Activated CD4-positive, alpha-beta memory T cell treated with anti-CD3 and anti-CD28 coated beads for 36 hours (primary cell): ENCODE results near the gene TTC8. TPM values are rescaled to one million over a fixed set of nuclear protein-coding genes. Genes with fewer than 3 reads are reported as not detected.
"Not testable (repeated sequence)": the region's sequence is repeated elsewhere in the genome, so short reads cannot be mapped to it uniquely, and the experiment has no call there.

Source experiments
- CTCF ChIA-PET: fragments of 350-600 bp; sonication (Branson Sonifier 250); formaldehyde crosslinking; loops from one replicate; lab custom pipeline; 2021; ENCODE audit warnings: antibody characterized with exemption, inconsistent platforms; lab: Charles Lee
- POLR2A ChIA-PET: fragments of 350-600 bp; sonication (Branson Sonifier 250); formaldehyde crosslinking; loops from one replicate; lab custom pipeline; 2021; ENCODE audit warnings: antibody characterized with exemption; lab: Charles Lee
- DNase-seq: peaks from one replicate; pipeline ENCODE4 v3.0.0-alpha.2; 2020
- H3K27ac Mint-ChIP-seq: one replicate; pipeline ENCODE4 v1.8.0; 2021; ENCODE audit warnings: mixed read lengths
- H3K27me3 Mint-ChIP-seq: one replicate; pipeline ENCODE4 v1.8.0; 2021; ENCODE audit warnings: mixed read lengths
- H3K36me3 Mint-ChIP-seq: one replicate; pipeline ENCODE4 v1.8.0; 2021; ENCODE audit warnings: mixed read lengths
- H3K4me1 Mint-ChIP-seq: one replicate; pipeline ENCODE4 v1.8.0; 2021; ENCODE audit warnings: low read depth, mixed read lengths
- H3K4me3 Mint-ChIP-seq: one replicate; pipeline ENCODE4 v1.8.0; 2021; ENCODE audit warnings: mild to moderate bottlenecking, mixed read lengths
- H3K9me3 Mint-ChIP-seq: one replicate; pipeline ENCODE4 v1.8.0; 2021; ENCODE audit warnings: mixed read lengths
- intact Hi-C: fragments of 100-400 bp; cut with micrococcal nuclease; formaldehyde crosslinking; loops from one replicate; pipeline ENCODE4 v1.15.1; 2023
- total RNA-seq, 2 experiments: library from RNA; stranded (reverse); gene quantifications; one replicate each; pipeline ENCODE4 v1.2.3, GENCODE V29; 2021

Gene TTC8
- total RNA-seq, 2 experiments from 2014 or later: 3.3 to 4.9 TPM

DNA sequence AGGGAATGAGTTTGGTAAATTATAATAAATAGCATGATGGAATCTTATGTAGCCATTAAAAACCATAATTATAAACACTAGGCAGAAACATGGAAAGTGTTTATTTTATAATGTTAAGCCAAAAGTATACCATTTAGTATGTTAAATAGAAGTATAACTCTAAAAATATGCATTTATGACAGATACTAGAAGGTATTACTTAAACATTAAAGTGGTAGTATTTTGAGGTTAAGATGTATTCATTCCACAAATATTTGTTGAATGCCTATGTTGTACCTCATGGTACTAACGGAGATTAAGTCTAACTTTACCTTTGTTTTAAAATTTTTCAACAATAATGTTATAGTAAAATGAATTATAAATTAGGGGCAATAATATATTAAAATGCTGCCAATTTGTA, 24.1 kb downstream of the TTC8 start:
- intact Hi-C loops: no loop called here
- DNase-seq: no peak
- ChIA-PET POLR2A (no interaction called here), CTCF (no interaction called here)
- Mint-ChIP-seq H3K36me3 (no peaks in the 10 kb centered on the region), H3K4me3 (no peak overlapping the region), H3K9me3 (no peaks in the 10 kb centered on the region), H3K27ac (no peak overlapping the region), H3K27me3 (no peaks in the 10 kb centered on the region), H3K4me1 (no peaks in the 10 kb centered on the region)

DNA sequence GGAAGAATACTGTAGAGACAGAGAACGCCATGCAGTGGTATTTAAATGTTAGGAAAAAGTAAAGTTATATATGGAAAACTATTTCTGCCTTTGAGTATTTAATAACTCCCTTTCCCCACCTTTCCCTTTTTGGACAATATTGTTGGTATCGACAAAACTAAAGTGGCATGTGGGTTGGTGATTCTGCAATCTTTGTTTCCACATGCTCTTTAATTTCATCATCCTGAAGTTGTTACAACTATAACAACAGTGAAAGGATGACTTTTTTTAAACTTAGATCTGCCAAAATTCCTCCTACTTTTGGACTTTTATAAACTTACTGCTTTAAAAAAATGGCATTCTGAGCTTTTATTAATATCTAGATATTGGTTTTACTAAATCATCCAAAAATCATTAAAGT, 25.3 kb downstream of the TTC8 start:
- Mint-ChIP-seq H3K27ac (no peak overlapping the region), H3K4me1 (no peaks in the 10 kb centered on the region), H3K9me3 (no peaks in the 10 kb centered on the region), H3K36me3 (no peaks in the 10 kb centered on the region), H3K4me3 (no peak overlapping the region), H3K27me3 (no peaks in the 10 kb centered on the region)
- POLR2A ChIA-PET: no interaction called here
- intact Hi-C loops: no loop called here
- no peak for DNase-seq
- CTCF ChIA-PET: no interaction called here

DNA sequence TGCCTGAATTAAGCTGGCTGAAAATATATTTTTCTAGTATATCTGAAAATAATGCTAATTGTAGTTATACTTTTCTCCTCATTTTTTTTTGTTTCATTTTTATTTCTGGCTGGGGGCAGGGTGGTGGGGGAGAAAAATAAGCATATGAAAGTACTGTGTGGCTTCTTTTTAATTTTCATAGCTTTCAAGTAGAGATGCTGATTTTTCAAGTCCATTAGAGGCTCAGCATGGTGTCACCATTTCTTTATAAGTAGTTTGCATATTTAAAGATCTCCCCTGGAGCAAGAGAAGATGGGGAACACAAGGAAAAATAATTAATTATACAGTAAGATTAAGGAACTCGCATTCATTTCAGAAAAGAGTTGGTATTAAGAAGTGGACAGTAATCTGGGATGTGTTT, 27.1 kb downstream of the TTC8 start:
- no peaks in the 10 kb centered on the region for H3K9me3 Mint-ChIP-seq
- H3K4me3 Mint-ChIP-seq: no peak overlapping the region
- no peak overlapping the region for H3K27ac Mint-ChIP-seq
- ChIA-PET CTCF (no interaction called here), POLR2A (no interaction called here)
- intact Hi-C loops: no loop called here
- no peaks in the 10 kb centered on the region for H3K4me1 Mint-ChIP-seq
- no peaks in the 10 kb centered on the region for H3K27me3 Mint-ChIP-seq
- H3K36me3 Mint-ChIP-seq: no peaks in the 10 kb centered on the region
- no peak for DNase-seq

DNA sequence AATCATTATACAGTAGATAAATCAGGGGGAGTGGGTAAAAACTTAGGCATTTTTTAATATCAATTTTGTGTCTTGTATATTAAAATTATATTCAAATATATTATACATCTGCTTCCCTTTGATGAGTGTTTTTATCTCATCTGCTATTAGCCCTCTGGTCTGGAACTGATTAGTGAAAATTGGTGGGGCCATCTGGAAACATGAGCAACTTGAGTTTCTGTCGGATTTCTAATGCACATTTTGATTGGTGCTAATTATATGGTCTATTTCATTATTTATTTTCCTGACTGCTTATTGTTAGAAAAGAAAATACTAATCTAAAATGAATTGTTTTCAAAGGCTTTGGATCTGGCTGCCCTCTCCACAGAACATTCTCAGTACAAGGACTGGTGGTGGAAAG, 28.2 kb downstream of the TTC8 start:
- intact Hi-C loops: no loop called here
- no peaks in the 10 kb centered on the region for H3K4me1 Mint-ChIP-seq
- H3K4me3 Mint-ChIP-seq: no peak overlapping the region
- H3K36me3 Mint-ChIP-seq: no peaks in the 10 kb centered on the region
- no peaks in the 10 kb centered on the region for H3K9me3 Mint-ChIP-seq
- no peak overlapping the region for H3K27ac Mint-ChIP-seq
- CTCF ChIA-PET: no interaction called here
- H3K27me3 Mint-ChIP-seq: no peaks in the 10 kb centered on the region
- POLR2A ChIA-PET: no interaction called here
- no peak for DNase-seq

DNA sequence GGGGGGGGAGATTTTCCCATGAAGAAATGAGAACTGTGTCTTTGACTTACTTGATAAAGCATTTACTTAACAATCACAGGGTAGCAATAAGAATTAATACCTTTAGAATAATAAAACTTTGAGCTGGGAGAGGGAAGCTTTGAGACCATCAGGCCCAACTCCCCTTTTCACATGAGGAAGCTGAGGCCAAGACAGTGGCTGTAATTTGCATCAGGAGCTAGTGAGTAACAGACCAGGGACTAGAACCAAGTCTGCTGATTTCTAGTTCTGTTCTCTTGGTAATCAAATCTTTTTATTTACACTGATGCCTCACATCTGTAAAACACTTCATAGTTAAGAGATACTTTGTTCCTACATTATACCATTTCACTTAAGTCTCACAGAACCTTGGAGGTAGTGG, 28.7 kb downstream of the TTC8 start:
- no peaks in the 10 kb centered on the region for H3K27me3 Mint-ChIP-seq

DNA sequence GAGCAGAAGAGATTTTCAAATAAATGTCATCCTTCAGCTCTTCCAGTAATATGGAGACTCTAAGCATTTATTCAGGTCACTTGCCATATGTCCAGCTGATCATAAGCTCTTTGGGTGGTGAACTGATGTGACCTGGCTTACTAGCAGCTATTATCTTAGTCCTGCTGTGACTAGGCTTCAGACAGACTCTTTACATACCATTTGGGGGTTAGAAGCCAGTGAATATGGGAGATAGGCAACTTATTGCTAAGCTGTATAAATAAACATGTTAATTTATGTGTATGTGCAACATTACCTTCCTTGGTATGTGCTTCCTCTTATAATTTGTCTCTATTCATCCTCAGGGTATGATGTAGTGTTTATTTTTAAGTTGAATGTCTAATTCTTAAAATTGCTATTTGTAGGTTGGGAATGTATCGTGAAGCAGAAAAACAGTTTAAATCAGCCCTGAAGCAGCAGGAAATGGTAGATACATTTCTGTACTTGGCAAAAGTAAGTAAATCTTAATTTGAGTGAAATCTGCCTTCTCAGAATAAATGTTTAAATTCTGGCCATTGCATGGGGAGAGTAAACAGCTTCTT, 32.4 kb downstream of the TTC8 start:
- DNase-seq: no peak
- ChIA-PET POLR2A (no interaction called here), CTCF (interaction anchor here (1.6 kb wide), 1 partner anchor 189 kb away, joined by 5 read pairs; no protein-coding TSS in a partner anchor)
- Mint-ChIP-seq H3K36me3 (no peaks in the 10 kb centered on the region), H3K27ac (no peak overlapping the region), H3K9me3 (no peaks in the 10 kb centered on the region), H3K4me3 (no peak overlapping the region), H3K27me3 (no peaks in the 10 kb centered on the region), H3K4me1 (no peaks in the 10 kb centered on the region)
- intact Hi-C loops: no loop called here

More for the DNA sequence above, 28.7 kb downstream of the TTC8 start:
- POLR2A ChIA-PET: no interaction called here
- no peak for DNase-seq
- intact Hi-C loops: no loop called here
- Mint-ChIP-seq H3K4me3 (no peak overlapping the region), H3K9me3 (no peaks in the 10 kb centered on the region), H3K27ac (no peak overlapping the region), H3K4me1 (no peaks in the 10 kb centered on the region), H3K36me3 (no peaks in the 10 kb centered on the region)
- CTCF ChIA-PET: no interaction called here

DNA sequence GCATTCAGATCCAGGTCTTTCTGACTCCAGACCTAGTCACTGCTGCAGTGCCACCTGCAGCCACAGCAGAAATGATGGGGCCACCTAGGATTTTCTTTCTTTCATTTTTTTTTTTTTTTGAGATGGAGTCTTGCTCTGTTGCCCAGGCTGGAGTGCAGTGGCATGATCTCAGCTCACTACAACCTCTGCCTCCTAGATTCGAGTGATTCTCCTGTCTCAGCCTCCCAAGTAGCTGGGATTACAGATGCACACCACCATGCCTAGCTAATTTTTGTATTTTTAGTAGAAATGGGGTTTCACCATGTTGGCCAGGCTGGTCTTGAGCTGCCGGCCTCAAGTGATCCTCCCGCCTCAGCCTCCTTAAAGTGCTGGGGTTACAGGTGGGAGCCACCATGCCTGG, 33.4 kb downstream of the TTC8 start:
- H3K36me3 Mint-ChIP-seq, DNase-seq, H3K27ac Mint-ChIP-seq, POLR2A ChIA-PET, H3K4me1 Mint-ChIP-seq, H3K4me3 Mint-ChIP-seq, intact Hi-C loops, H3K27me3 Mint-ChIP-seq, H3K9me3 Mint-ChIP-seq: not testable (repeated sequence)
- CTCF ChIA-PET: interaction anchor here (0.6 kb wide), 1 partner anchor 1078 kb away, joined by 4 read pairs; no protein-coding TSS in a partner anchor

DNA sequence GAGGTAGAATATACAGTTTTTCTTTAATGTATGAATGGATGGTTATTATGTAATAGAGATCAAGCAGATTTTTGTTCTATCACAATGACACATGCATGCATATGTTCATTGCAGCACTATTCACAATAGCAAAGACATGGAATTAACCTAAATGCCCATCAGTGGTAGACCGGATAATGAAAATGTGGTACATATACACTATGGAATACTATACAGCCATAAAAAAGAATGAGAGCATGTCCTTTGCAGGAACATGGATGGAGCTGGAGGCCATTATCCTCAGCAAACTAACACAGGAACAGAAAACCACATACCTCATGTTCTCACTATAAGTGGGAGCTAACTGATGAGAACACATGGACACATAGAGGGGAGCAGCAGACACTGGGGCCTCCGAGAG, 34.7 kb downstream of the TTC8 start:
- POLR2A ChIA-PET, CTCF ChIA-PET, H3K4me3 Mint-ChIP-seq, H3K4me1 Mint-ChIP-seq, H3K36me3 Mint-ChIP-seq, H3K27me3 Mint-ChIP-seq, intact Hi-C loops, H3K9me3 Mint-ChIP-seq, DNase-seq, H3K27ac Mint-ChIP-seq: not testable (repeated sequence)

DNA sequence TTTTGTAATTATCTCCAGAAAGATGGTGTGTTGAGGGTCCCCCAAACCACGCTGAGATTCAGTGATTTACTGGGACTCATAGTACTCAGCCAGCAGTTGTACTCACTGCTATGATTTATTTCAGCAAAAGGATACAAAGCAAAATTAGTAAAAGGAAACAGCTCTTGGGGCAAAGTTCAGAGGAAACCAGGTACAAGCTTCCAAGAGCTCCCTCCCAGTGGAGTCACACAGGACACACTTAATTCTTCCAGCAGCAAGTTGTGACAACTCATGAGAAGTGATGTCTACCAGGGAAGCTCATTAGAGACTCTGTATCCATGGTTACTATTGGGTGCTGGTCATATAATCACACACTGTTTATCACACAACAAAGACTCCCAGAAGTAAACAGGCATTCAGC, 38.7 kb downstream of the TTC8 start:
- Mint-ChIP-seq H3K9me3 (no peaks in the 10 kb centered on the region), H3K27ac (no peak overlapping the region), H3K4me1 (no peaks in the 10 kb centered on the region), H3K27me3 (no peaks in the 10 kb centered on the region), H3K36me3 (no peaks in the 10 kb centered on the region), H3K4me3 (no peak overlapping the region)
- no peak for DNase-seq
- POLR2A ChIA-PET: no interaction called here
- intact Hi-C loops: no loop called here
- CTCF ChIA-PET: interaction anchor here (1.0 kb wide), 1 partner anchor 196 kb away, joined by 3 read pairs; no protein-coding TSS in a partner anchor

DNA sequence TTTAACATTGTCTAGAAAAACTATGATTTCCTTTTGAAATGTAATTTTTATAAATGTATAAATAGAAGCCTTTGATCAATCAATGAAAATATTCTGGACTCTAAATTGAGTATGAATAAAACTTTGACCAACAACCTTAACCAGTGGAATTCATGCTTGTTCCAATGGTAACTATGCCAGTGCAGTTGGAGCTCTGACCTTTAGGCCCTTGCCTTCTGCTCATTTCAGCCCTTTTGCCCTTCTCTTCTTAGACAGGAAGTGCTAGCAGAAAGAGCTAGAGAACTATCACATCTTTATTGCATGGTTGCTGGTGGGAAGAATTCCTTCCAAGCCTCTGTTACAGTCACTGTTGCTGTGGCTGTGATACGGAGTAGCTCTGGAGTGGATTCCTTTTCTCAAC, 39.7 kb downstream of the TTC8 start:
- intact Hi-C loops: no loop called here

DNA sequence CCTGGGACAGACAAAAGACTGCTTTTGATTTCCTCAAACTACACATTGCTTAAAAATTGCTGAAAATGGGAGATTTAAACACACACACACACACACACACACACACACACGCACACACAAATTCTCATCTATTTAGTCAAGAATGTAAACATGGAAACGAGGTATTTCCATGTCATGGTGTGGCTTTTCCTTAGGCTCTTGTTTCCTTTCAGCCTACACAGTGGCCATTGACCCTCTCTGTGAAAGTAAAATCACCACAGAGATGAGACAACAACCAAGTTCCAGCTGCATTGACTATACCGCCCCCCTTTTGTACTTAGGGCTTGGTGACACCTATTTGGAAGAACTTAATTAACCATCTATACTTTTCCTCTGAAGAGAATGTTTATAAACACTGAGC, 41.9 kb downstream of the TTC8 start:
- ChIA-PET POLR2A (no interaction called here), CTCF (interaction anchor here (4.4 kb wide), 1 partner anchor 199 kb away, joined by 35 read pairs; no protein-coding TSS in a partner anchor)
- DNase-seq: no peak
- H3K4me1 Mint-ChIP-seq: no peaks in the 10 kb centered on the region
- intact Hi-C loops: no loop called here
- no peaks in the 10 kb centered on the region for H3K9me3 Mint-ChIP-seq
- H3K27me3 Mint-ChIP-seq: no peaks in the 10 kb centered on the region
- H3K4me3 Mint-ChIP-seq: no peak overlapping the region
- H3K36me3 Mint-ChIP-seq: no peaks in the 10 kb centered on the region
- H3K27ac Mint-ChIP-seq: no peak overlapping the region

More for the DNA sequence above, 39.7 kb downstream of the TTC8 start:
- Mint-ChIP-seq H3K27me3 (no peaks in the 10 kb centered on the region), H3K4me3 (no peak overlapping the region), H3K27ac (no peak overlapping the region), H3K9me3 (no peaks in the 10 kb centered on the region), H3K4me1 (no peaks in the 10 kb centered on the region), H3K36me3 (no peaks in the 10 kb centered on the region)
- ChIA-PET CTCF (no interaction called here), POLR2A (no interaction called here)
- DNase-seq: no peak

DNA sequence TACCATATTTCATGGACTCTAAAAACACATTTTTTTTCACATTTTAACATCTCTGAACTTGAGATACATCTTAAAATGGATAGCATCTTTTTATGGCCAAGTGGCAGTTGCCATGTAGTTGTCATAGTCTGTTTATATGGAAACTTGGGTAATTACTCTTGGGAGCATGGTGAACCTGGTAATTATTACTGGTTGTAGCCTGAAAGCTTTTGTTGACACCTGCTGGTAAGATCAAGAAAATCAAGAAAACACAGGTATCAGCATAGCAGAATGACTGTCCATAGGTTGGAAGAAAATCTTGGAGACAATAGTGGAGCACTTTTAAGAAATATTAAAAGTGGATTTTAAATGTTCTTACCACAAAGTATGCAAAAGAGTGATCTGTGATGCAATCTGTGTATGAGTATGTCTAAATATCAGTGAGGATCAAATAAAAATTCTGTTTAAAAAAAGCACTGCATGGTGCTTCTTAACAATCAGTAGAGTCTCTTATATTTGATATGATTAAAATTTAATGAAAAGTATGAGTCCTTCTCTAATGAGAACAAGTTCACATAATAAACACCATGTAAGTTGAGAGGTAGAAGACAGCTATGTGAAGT, 44.2 kb downstream of the TTC8 start:
- ChIA-PET CTCF (interaction anchor here (4.4 kb wide), 1 partner anchor 202 kb away, joined by 35 read pairs; no protein-coding TSS in a partner anchor), POLR2A (no interaction called here)
- Mint-ChIP-seq H3K9me3 (no peaks in the 10 kb centered on the region), H3K27ac (no peak overlapping the region), H3K27me3 (no peaks in the 10 kb centered on the region), H3K36me3 (peaks cover 2% of the 10 kb centered on the region), H3K4me3 (no peak overlapping the region), H3K4me1 (no peaks in the 10 kb centered on the region)
- no peak for DNase-seq
- intact Hi-C loops: loop anchor here (1.0 to 2.0 kb wide), 2 partner anchors 201 to 376 kb away; no protein-coding TSS in a partner anchor

DNA sequence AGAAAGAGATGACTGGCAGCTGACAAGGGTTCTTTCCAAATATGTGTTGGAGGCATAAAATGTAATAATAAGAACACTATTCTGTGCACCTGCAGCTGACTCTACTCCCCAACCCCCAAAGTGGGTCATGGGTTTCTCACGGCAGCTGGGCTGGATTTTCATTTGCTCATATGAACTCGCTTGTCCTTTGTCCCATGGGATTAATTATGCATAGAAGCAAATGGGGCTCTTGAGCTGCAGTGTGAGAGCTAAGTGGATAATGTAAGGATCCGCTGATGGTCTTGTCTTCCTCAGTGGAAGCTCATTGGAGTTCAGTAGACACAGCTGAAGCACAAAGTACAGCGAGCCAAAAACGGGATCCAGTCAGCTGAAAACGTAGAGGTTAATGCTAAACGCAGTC, 46.3 kb downstream of the TTC8 start:
- Mint-ChIP-seq H3K4me1 (no peaks in the 10 kb centered on the region), H3K9me3 (no peaks in the 10 kb centered on the region), H3K27ac (no peak overlapping the region), H3K4me3 (no peak overlapping the region), H3K36me3 (peaks cover 2% of the 10 kb centered on the region), H3K27me3 (no peaks in the 10 kb centered on the region)
- no peak for DNase-seq
- POLR2A ChIA-PET: no interaction called here
- CTCF ChIA-PET: interaction anchor here (0.6 to 1.3 kb wide), 2 partner anchors 203 to 223 kb away, joined by 3 to 6 read pairs; no protein-coding TSS in a partner anchor
- intact Hi-C loops: no loop called here
